Skeletal muscle satellite cell (primary cell): ENCODE data around the gene TXNIP.

Source experiments
- H3K27me3 ChIP-seq: 2 replicates; pipeline ENCODE4 v1.7.0; 2013; ENCODE audit warnings: low read length; ENCODE audit not compliant: control insufficient read depth, insufficient read depth
- H3K36me3 ChIP-seq: 2 replicates; pipeline ENCODE4 v1.7.0; 2013; ENCODE audit warnings: mild to moderate bottlenecking, control low read depth, low read length; ENCODE audit not compliant: insufficient read depth
- H3K4me1 ChIP-seq: 2 replicates; pipeline ENCODE4 v1.7.0; 2013; ENCODE audit warnings: low read length; ENCODE audit not compliant: control insufficient read depth, insufficient read depth
- H3K4me2 ChIP-seq: 2 replicates; pipeline ENCODE4 v1.7.0; 2013; ENCODE audit warnings: mild to moderate bottlenecking, low read length
- H3K4me3 ChIP-seq: 2 replicates; pipeline ENCODE4 v1.7.0; 2013; ENCODE audit warnings: low read length
- H3K9ac ChIP-seq: 2 replicates; pipeline ENCODE4 v1.7.0; 2013; ENCODE audit warnings: mild to moderate bottlenecking, low read depth, low read length, moderate library complexity
- H3K9me3 ChIP-seq: replicated peaks from 2 replicates; pipeline ENCODE4 v1.7.0; 2013; ENCODE audit warnings: mild to moderate bottlenecking, control low read depth, low read length

The TXNIP gene

GRCh38 chr1:146022403-146023127, 26.2 kb upstream of the TXNIP start:
- H3K9ac ChIP-seq, result no peak overlapping the region
- H3K4me2 ChIP-seq, result no peak overlapping the region
- H3K27me3 ChIP-seq, result peaks cover 32% of the 10 kb centered on the region

GRCh38 chr1:146021622-146022402, 25.4 kb upstream of the TXNIP start, which contains the start of gene HJV:
Gene HJV, minus strand, starts transcription at chr1:146021735. Its CDS starts 1,504 bp downstream, at chr1:146020231.
- Histone ChIP-seq H3K4me1 (peaks cover 12% of the 10 kb centered on the region), H3K27me3 (peaks cover 35% of the 10 kb centered on the region), H3K36me3 (no peaks in the 10 kb centered on the region), H3K9ac (no peak within 1 kb of the TSS), H3K4me3 (no peak within 1 kb of the TSS), H3K9me3 (no peaks in the 10 kb centered on the region), H3K4me2 (no peak within 1 kb of the TSS)

More at GRCh38 chr1:146022403-146023127, 26.2 kb upstream of the TXNIP start:
- Histone ChIP-seq H3K9me3 (no peaks in the 10 kb centered on the region), H3K36me3 (no peaks in the 10 kb centered on the region), H3K4me1 (peaks cover 12% of the 10 kb centered on the region), H3K4me3 (no peak overlapping the region)

- H3K4me3 ChIP-seq, result no peak overlapping the region
- H3K36me3 ChIP-seq, result no peaks in the 10 kb centered on the region
- H3K4me1 ChIP-seq, result peaks cover 12% of the 10 kb centered on the region
- H3K4me2 ChIP-seq, result no peak overlapping the region
- no peaks in the 10 kb centered on the region for H3K9me3 ChIP-seq
- peaks cover 35% of the 10 kb centered on the region for H3K27me3 ChIP-seq
- no peak overlapping the region for H3K9ac ChIP-seq
Measured at GRCh38 chr1:146021050-146021445, 24.7 kb upstream of the TXNIP start.

GRCh38 chr1:146020058-146021049, 24.0 kb upstream of the TXNIP start:
- Histone ChIP-seq H3K9ac (no peak overlapping the region), H3K27me3 (peaks cover 35% of the 10 kb centered on the region), H3K4me3 (no peak overlapping the region), H3K9me3 (no peaks in the 10 kb centered on the region), H3K36me3 (no peaks in the 10 kb centered on the region), H3K4me1 (peaks cover 12% of the 10 kb centered on the region), H3K4me2 (no peak overlapping the region)

GRCh38 chr1:146019231-146020057, 23.1 kb upstream of the TXNIP start:
- H3K9me3 ChIP-seq, result no peaks in the 10 kb centered on the region
- no peaks in the 10 kb centered on the region for H3K36me3 ChIP-seq
- no peak overlapping the region for H3K4me3 ChIP-seq
- peaks cover 12% of the 10 kb centered on the region for H3K4me1 ChIP-seq
- no peak overlapping the region for H3K9ac ChIP-seq
- no peak overlapping the region for H3K4me2 ChIP-seq
- peaks cover 35% of the 10 kb centered on the region for H3K27me3 ChIP-seq

- H3K27me3 ChIP-seq, result peaks cover 35% of the 10 kb centered on the region
- no peaks in the 10 kb centered on the region for H3K36me3 ChIP-seq
- H3K4me1 ChIP-seq, result peaks cover 20% of the 10 kb centered on the region
- no peak overlapping the region for H3K4me3 ChIP-seq
- H3K9ac ChIP-seq, result no peak overlapping the region
- H3K9me3 ChIP-seq, result no peaks in the 10 kb centered on the region
- H3K4me2 ChIP-seq, result no peak overlapping the region
Measured at GRCh38 chr1:146016891-146017290, 20.5 kb upstream of the TXNIP start.

- H3K27me3 ChIP-seq, result peaks cover 11% of the 10 kb centered on the region
- peaks cover 8% of the 10 kb centered on the region for H3K4me1 ChIP-seq
- no peaks in the 10 kb centered on the region for H3K9me3 ChIP-seq
- no peak overlapping the region for H3K4me2 ChIP-seq
- H3K36me3 ChIP-seq, result no peaks in the 10 kb centered on the region
- H3K4me3 ChIP-seq, result no peak overlapping the region
- H3K9ac ChIP-seq, result no peak overlapping the region
Measured at GRCh38 chr1:146013559-146013922, 17.2 kb upstream of the TXNIP start.

GRCh38 chr1:146012703-146013558, 16.6 kb upstream of the TXNIP start:
- H3K4me3 ChIP-seq, result no peak overlapping the region

GRCh38 chr1:146010126-146010738, 13.9 kb upstream of the TXNIP start:
- no peaks in the 10 kb centered on the region for H3K9me3 ChIP-seq
- H3K9ac ChIP-seq, result no peak overlapping the region
- H3K27me3 ChIP-seq, result no peaks in the 10 kb centered on the region
- H3K4me3 ChIP-seq, result no peak overlapping the region
- no peaks in the 10 kb centered on the region for H3K36me3 ChIP-seq
- H3K4me1 ChIP-seq, result peaks cover 16% of the 10 kb centered on the region
- no peak overlapping the region for H3K4me2 ChIP-seq

More at GRCh38 chr1:146012703-146013558, 16.6 kb upstream of the TXNIP start:
- peaks cover 8% of the 10 kb centered on the region for H3K4me1 ChIP-seq
- peak overlapping the region; percentile 19 for H3K9ac ChIP-seq
- peak overlapping the region; percentile 32 for H3K4me2 ChIP-seq
- peaks cover 7% of the 10 kb centered on the region for H3K27me3 ChIP-seq
- H3K36me3 ChIP-seq, result no peaks in the 10 kb centered on the region
- H3K9me3 ChIP-seq, result no peaks in the 10 kb centered on the region
